RPMI7951 (cell line): ENCODE data around the gene CLEC11A. TPM values are rescaled to one million over a fixed set of nuclear protein-coding genes. Genes with fewer than 3 reads are reported as not detected.
"Not testable (repeated sequence)": the region's sequence is repeated elsewhere in the genome, so short reads cannot be mapped to it uniquely, and the experiment has no call there.

Experiments
- DNase-seq: peaks from one replicate; pipeline ENCODE4 v3.0.0-alpha.2; 2012; ENCODE audit warnings: low read depth
- total RNA-seq: library from RNA; depleted of rRNA; stranded (reverse); fragments of >200 nt; shearing (Covaris generic); gene quantifications from 2 replicates; pipeline ENCODE4 v1.2.3, GENCODE V29; 2014

CLEC11A gene
- total RNA-seq, 1 experiment from 2014 or later: 149 TPM

GRCh38 chr19:50721441-50722137 lies 1.6 kb upstream of the CLEC11A start:
- no peak for DNase-seq

GRCh38 chr19:50722201-50723013 lies 757 bp upstream of the CLEC11A start:
- DNase-seq: no peak

DNA sequence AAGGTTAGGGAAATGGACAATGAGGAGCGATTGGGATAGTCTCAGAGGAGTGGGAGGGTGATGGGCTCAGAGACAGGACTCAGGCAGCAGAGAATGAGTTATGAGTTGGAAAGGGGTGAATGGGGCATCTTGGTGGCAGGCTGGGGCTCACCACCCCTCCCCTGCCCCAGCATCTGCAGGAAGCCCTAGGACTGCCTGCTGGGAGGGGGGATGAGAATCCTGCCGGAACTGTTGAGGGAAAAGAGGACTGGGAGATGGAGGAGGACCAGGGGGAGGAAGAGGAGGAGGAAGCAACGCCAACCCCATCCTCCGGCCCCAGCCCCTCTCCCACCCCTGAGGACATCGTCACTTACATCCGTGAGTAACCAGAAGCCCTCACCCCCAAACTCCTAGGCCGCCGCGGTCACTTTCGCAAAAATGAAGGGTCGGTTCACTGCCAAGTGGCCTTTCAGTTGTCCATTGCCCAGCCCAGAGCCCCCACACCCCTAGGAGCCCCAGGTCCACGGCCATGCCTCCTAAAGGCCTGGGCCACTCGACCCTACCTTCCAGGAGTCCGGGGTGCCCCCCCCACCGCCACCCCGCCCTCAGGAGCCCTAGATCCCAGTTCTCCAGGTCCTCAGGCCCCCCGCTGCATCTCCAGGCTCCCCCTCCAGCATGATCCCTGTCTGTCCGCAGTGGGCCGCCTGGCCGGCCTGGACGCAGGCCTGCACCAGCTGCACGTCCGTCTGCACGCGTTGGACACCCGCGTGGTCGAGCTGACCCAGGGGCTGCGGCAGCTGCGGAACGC lies 764 bp downstream of the CLEC11A start:
- DNase-seq: no peak

DNA sequence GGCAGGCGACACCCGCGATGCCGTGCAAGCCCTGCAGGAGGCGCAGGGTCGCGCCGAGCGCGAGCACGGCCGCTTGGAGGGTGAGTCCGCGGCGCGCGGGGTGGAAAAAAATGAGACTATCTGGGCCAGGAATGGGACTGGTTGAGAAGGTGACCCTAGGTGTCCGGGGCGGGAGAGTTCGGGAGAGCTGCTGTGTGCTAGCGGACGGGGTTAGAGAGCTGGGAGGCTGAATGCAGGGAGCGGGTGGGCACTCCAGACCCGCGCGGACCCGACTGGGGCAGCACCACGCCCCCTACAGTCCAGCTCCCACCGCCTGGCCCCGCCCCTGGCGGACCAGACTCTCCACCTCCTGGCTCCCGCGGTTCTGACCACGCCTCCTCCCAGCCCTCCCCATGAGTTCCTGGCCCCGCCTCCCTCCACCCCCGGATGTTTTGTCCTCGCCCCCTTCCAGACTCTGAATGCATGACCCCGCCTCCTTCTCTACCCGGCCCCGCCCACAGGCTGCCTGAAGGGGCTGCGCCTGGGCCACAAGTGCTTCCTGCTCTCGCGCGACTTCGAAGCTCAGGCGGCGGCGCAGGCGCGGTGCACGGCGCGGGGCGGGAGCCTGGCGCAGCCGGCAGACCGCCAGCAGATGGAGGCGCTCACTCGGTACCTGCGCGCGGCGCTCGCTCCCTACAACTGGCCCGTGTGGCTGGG lies 1.5 kb downstream of the CLEC11A start:
- peak; percentile 98 for DNase-seq

DNA sequence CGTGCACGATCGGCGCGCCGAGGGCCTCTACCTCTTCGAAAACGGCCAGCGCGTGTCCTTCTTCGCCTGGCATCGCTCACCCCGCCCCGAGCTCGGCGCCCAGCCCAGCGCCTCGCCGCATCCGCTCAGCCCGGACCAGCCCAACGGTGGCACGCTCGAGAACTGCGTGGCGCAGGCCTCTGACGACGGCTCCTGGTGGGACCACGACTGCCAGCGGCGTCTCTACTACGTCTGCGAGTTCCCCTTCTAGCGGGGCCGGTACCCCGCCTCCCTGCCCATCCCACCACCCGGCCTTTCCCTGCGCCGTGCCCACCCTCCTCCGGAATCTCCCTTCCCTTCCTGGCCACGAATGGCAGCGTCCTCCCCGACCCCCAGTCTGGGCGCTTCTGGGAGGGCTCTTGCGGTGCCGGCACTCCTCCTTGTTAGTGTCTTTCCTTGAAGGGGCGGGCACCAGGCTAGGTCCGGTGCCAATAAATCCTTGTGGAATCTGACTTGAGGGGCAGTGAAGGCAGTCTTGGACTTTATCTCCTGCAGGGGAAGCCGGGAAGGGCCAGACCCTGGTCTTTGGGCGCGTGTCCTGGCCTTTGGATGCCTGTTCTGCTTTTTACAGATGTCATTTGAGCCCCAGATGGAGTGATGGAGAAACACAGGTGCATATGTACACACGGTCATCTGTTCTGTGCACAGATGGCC lies 2.2 kb downstream of the CLEC11A start:
- no peak for DNase-seq

GRCh38 chr19:50725911-50726230 lies 2.7 kb downstream of the CLEC11A start:
- no peak for DNase-seq

DNA sequence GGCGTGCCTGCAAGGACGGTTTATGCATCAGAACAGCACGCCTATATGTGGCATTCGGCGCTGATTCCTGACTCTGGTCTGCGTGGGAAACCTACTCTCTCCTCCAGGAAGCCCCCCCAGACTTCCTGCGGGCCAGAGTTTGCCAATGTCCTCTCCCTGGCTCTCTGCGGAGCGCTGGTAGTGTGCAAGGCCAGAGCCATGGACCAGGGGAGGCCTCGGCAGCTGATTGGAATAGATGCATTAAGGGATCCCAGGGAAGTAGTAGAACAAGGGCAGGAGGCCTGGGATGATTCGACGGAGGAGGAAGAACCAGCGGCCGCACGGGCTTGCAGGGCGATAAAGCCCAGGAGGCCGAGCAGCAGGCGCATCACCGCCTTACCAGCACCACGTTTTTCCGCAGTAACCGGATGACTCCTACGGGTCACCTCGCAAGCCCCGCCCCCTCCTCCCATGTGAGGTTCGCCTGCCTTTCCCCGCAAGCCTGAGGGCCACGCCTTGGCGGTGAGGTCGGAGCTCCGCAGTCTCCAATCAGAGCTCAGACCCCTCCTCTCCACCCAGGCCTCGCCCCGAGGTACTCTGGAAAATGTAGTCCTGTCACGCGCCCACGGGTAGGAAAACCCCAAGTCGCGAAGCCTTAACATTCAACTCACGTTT lies 5.0 kb downstream of the CLEC11A start:
- peak; percentile 84 for DNase-seq

DNA sequence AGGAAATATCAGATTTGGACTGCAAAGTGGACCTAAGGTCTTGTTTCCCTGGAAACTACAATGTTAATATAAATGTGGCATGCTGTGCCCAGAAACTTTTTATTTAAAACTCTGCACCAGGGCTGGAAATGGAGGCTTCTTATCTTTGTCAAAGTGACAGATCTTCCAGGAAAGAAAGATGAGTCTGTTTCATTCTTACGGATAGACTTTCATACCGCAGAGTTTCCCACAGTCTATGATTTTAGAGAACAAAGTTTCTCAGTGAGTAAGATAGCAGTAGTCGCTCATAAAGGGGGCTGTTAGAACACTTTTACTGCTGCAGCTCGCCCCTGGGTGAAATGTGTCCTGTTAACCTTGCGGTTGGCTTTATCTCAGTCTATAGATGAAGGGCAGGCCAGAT lies 6.7 kb downstream of the CLEC11A start:
- no peak for DNase-seq

DNA sequence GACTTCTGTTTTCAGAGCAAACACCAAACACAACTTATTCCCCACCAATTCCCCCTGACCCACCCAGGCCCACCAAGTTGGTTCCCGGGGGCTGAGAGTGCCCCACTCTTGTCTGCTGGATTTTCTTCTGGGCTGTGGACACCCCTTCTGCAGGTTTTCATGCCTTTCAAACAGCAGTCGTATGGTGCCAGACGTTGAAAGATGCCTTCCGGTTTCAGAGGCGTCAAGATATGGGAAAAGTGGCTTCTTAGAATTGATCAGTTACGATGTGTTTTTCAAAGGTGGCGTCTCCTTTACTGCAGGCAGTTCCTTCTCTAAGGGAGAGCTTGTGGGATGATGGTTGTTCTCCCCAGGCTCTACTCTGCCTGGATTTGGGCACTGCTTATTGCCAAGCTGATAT lies 12.7 kb downstream of the CLEC11A start:
- no peak for DNase-seq

- DNase-seq: no peak
These were observed 13.2 kb downstream of the CLEC11A start for GRCh38 chr19:50736338-50736737.

GRCh38 chr19:50739132-50739913 lies 16.2 kb downstream of the CLEC11A start:
- no peak for DNase-seq

GRCh38 chr19:50739914-50740426 lies 16.8 kb downstream of the CLEC11A start:
- no peak for DNase-seq

- DNase-seq: no peak
These were observed 18.2 kb downstream of the CLEC11A start for GRCh38 chr19:50741179-50741933.

- no peak for DNase-seq
These were observed 20.4 kb downstream of the CLEC11A start for GRCh38 chr19:50743537-50743936.

- DNase-seq: no peak
These were observed 22.1 kb downstream of the CLEC11A start for GRCh38 chr19:50745221-50745620.

- DNase-seq: not testable (repeated sequence)
These were observed 24.0 kb downstream of the CLEC11A start for GRCh38 chr19:50747141-50747540.

DNA sequence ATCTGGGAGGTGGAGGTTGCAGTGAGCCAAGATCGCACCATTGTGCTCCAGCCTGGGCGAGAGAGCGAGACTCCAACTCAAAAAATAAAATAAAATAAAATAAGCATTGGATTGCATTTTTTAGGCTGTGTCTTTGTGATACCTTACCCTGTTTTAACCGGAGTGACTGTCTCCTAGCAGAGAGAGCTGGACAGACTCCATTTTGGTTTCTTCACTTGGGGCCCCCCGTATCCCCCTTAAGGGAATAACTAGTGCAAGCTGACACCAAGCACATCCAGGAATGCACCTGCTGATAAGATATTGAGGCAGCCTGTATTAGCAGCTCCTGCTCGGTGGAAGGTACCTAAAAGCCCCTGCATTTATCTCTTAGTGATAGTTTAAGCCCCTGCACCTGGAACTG lies 26.3 kb downstream of the CLEC11A start:
- no peak for DNase-seq

GRCh38 chr19:50750010-50750409 lies 26.8 kb downstream of the CLEC11A start:
- DNase-seq: no peak

GRCh38 chr19:50753879-50754278 lies 30.7 kb downstream of the CLEC11A start:
- no peak for DNase-seq
